Measurements from ENCODE around the gene HDLBP. TPM values are rescaled to one million over a fixed set of nuclear protein-coding genes. Genes with fewer than 3 reads are reported as not detected.

Gene HDLBP
- total RNA-seq, 2 donors from 2014 or later: 390 to 417 TPM

DNA sequence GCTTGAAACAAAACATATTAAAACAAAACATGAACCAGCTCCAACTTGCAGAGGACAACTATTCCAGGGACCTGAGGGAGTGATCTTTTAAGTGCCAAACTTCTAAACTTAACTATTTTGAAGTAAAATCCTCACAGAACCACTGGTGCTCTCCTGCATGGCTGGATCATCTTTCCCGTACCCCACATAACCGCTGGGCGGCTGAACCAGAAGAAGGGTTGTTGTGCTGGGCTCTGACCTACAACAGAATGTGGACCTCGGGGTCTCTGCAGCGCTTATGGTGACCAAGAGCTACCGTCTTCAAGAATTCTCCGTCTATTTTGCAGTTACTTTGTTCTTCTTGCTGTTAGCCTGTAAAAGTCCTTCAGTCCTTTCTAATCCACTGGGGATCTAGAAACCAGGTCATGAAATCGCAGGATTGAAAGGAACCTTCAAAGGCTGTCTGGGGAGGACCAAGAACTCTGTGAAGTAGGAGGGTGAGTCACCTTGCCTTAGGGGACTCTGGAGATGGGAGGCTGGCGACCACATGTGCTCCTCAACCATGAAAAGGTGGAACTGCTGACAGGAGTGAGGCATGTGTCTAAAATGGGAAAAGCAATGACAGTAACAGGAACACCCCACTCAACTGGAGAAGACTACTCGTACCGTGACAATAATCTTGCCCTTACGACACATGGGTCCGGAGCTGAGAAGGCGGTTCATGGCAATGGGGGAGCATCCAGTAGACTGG, 46.6 kb downstream of the HDLBP start:
- DNase-seq (no peak), ATAC-seq (no peak)
- intact Hi-C loops (cut with DNase I, micrococcal nuclease): no loop called here

DNA sequence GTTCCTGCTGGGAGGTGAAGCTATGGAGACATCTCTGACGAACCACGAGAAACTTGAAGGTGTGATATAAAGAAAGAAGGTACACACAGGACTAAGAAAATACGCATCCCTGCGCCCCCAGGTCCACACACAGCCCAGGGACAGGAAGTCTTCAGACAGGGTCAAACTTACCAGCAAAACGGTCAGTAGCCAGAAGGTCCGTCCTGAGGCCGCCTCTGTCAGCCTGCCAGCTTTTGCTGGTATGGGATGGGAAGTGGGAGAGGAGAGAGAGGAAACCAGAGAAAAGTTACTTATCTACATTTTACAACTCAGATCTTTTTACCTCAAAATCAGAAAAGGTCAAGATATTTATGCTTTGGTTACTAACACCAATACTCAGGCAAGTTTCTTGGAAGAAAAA, 47.2 kb downstream of the HDLBP start:
- intact Hi-C loops (cut with DNase I, micrococcal nuclease): no loop called here
- DNase-seq: no peak
- no peak for ATAC-seq

DNA sequence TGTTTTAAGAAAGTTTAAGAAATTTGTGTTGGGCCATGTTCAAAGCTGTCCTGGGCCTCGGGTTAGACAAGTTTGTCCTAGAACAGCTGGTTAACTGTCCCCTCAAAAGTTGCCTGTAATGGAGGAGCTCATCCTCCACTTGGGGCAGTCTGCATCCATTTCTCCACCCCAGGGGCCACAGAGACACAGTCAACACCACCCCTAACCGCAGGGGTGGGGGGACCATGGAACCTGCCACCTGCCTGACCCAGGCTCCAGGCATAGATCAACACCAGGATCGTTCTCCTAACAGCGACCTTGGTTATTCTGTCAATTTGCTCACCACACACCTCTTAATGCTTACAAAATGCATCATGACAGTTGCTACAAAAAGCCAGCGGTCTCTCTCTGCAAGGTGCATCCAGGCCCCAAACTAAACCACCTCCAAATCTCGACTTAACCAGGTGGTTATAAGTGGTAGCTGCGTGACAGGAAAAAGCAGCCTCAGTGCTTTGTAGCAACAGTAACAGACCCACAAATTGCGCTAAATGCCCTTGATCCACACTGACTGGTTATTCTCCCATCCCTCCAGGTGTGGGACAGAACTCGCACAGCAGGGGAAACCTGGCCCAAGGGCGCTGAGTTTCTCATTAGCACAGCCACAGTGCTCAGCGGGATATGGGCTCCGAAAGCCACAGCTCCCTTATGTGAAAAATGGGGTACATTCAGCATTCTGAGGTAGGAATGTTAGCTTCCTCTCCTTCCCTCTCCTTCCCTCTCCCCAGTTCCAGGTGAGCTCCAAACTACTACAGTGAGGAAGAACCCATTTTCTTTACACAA, 48.0 kb downstream of the HDLBP start:
- intact Hi-C loops (cut with DNase I, micrococcal nuclease): no loop called here
- no peak for DNase-seq
- no peak for ATAC-seq

DNA sequence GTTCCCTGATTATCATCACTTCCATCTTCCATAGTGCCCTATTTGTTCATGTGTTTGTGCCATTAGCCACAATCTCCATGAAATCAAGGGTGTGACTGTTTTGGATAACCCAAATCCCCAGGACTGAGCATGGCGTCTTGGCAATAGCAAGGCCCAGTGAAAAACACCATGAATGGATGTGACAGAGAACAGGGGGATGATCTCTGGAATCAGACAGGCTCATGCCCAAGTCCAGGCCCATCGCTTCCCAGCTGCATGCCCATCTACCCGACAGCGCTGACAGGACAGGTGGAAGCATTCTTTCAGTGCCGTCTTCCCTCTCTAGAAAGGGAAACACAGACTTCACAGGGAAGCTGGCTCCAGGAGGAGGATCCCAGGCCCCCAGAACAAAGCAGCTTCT, 50.0 kb downstream of the HDLBP start:
- intact Hi-C loops (cut with DNase I, micrococcal nuclease): no loop called here
- DNase-seq: no peak
- no peak for ATAC-seq

DNA sequence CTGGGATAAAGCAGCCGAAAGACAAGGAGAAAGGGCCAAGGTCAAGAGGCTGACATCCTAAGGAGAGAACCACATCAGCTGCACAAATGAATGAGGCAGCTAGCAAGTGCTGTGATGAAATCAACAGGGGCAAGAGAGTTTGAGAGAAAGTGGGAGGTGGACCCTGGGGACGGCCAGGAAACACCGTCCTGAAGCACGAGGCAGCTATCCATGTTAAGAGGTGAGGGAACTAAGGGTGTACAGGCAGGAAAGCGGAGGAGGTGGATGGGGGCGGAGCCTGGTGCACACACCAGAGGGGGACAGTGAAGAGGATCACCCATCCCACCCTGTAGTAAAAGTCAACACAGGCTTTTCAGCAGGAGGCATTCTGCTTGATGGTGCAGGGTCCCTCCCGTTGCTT, 52.4 kb downstream of the HDLBP start:
- intact Hi-C loops (cut with DNase I, micrococcal nuclease): no loop called here
- ATAC-seq (no peak), DNase-seq (no peak)

DNA sequence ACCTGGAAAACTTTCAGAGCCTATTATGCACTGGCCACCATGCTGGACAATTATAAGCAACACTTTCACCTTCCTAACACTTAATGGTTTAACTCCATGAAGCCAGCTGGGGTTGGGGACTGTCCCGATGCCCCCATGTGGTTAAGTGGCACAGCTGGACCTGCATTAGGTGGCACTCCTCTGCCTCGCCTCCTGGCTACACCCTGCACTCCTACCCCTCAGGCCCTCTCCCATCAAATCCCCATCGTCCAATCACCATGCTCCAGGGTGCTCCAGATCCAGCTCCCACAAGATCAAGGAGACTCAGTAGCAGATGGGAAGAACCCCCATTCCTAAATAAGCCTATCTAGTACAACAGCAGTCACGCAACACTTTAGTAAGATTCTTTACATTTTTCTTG, 53.8 kb downstream of the HDLBP start:
- ATAC-seq: no peak
- DNase-seq: no peak
- intact Hi-C loops (cut with DNase I, micrococcal nuclease): no loop called here

DNA sequence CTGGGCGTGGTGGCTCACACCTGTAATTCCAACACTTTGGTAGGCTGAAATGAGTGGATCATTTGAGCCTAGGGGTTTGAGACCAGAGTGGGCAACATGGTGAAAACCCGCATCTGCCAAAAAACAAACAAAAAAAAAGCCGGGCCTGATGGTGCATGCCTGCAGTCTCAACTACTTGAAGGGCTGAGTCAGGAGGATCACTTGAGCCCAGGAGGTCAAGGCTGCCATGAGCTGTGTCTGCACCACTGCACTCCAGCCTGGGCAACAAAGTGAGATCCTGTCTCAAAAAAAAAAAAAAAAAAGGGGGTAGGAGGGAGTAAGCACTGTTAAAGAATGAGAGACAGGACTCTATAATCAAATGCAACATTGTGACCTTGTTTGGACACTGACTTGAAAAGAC, 54.6 kb downstream of the HDLBP start:
- no peak for ATAC-seq
- DNase-seq: no peak
- intact Hi-C loops (cut with DNase I, micrococcal nuclease): no loop called here

DNA sequence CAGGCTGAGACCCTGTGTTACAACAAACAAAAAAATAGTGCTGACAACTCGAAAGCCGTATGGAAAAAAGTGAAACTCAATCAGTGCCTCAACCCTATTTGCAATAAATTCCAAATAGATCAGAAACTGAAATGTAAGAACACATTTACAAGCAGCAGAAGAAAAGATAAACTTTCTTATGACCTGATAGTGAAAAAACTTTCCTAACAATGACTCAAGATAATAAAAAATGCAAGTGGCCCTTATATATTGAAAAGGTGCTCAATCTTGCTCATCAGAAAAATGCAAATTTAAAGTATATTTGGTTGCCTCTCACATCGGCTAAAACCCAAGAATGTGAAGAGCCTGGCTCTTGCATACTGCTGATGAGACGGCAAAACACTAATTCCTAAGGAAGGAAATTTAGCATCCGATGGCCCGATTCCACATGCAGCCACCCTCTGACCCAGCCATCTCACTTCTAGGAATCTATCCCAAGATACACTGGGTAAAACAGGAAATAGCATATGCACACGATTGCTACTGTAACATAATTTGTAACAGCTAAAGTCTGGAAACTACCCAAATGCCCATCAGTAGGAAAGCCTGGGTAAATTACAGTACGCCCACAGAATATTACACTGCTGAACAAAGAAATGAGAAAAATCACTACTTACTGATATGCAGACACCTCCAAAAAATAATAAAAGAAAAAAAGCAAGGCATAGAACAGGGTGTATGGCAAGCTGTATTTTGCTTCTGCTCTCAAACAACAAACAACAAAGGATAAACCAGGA, 56.8 kb downstream of the HDLBP start:
- ATAC-seq (no peak), DNase-seq (no peak)
- intact Hi-C loops (cut with DNase I, micrococcal nuclease): no loop called here

DNA sequence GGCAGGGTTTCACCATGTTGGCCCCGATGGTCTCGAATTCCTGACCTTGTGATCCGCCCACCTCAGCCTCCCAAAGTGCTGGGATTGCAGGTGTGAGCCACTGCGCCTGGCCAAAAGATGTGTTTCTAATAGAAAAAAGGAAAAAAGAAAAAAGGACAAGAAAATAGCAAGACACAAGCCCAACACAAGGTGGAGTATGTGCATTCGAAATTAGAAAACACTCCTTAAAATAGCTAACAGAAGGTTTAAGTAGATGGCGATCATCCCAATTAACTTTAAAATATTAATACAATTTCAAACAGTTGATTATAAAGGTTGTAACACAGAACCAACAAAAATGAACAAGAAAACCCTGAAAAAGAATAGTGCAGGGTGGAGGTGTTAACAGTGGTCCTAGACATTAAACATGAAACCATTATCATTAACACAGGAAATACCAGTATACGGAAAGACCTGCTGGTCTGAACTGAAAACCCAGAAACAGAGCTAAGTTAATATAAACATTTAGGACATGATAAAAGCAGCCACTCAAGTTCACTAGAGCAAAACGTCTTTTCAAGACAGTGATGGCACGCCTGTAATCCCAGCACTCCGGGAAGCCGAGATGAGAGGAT, 57.9 kb downstream of the HDLBP start:
- intact Hi-C loops (cut with DNase I, micrococcal nuclease): no loop called here
- ATAC-seq (no peak), DNase-seq (no peak)

DNA sequence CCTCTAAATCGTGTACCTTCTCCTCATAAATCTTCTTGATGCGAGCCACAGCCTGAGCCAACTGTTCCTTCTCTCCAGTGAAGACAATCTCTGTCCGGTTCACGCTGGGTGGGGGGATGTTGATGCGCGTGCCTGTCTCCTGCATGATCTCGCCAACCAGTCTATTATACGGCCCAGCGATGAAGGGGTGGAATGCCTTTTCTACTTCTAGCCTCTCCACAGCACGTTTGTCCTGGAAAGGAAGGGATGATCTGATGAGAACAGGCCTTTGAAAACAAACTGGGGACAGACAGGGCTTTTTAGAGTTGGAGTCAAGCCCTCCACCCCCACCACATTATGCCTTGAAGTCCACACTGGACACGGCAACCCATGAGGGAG, 59.3 kb downstream of the HDLBP start:
- no peak for DNase-seq
- no peak for ATAC-seq
- intact Hi-C loops (cut with DNase I, micrococcal nuclease): no loop called here

DNA sequence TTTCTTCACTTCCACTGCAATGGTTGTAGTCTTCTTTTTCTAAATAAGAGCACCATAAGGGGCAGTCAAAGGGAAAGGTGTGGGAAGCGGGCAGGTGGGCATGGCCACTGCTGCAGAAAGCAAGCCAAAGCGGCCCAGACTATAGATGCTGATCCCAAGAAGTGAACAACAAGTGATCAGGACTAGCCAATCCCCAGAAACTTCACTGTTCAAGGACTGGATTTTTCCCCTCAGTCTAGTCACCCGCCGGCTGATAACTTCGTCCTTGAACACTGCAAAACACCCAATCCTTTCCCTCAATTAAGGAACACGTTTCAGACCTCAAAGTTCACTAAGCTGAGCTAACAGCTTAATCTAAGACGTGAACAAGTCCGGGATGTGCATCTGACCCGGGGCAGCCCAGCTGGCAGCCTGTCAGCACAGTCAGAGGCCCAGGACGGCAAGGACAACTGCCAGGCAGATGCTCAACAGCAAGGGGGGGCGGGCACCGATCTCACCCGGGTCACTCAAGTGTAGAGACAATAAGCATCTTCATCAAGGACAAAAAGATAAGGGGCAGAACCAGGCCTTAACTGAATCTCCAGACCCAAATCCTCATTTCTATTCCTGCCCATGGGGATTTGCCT, 59.8 kb downstream of the HDLBP start:
- DNase-seq (no peak), ATAC-seq (peak; percentile 20)
- intact Hi-C loops (cut with DNase I, micrococcal nuclease): no loop called here

DNA sequence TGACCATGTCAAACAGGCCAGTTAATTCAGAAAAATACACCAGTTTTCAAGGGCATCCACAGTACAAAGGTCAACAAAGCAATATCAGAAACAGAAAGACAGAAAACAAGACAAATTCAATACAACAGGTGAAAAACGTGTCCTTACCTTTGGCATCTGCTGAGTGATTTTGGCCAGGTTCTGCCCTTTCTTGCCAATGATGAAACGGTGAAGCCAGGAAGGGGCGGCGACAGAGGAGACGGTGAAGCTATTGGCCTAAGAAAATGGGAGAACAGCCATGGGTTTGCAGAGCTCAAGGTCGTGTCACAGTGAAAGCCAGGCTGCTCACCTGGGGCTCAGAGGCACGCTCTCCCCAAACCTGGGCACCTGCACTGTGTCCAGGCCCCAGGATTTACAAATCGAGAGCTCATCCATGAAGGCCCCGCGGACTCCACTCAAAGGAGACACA, 60.5 kb downstream of the HDLBP start:
- intact Hi-C loops (cut with DNase I, micrococcal nuclease): no loop called here
- DNase-seq (no peak), ATAC-seq (no peak)

DNA sequence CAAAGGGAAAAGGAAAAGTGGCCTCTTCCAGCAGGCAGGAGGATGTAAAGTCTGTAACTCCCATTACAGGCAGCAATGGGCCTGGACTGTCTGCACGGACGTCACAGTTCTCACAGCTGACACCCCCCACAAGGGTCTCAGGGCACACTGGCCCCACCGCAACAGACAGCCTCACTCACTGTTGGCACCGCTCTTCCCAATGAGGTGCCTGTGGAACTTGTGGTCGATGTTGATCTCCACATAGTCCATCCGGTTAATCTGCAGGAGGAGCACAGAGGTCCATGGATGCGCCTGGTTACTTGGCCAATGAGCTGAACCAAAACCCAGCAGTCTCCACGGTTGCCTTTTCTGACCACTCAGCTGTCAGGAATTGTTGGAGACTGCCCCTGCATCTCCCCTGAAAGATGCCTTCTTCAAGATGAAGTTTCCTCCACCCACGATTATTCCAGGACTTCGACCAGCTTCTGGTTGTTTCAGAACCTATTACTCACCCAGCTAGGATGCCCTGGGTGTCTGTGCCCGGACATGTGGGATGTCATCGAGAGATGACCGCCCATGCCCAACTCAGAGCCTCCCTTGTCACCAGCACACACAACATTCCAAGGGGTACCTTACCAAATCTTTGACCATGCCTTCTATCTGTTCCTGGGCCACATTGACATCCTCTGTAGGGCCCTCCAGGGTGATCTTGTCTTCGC, 62.5 kb downstream of the HDLBP start:
- ATAC-seq (no peak), DNase-seq (no peak)
- intact Hi-C loops (cut with DNase I, micrococcal nuclease): no loop called here

DNA sequence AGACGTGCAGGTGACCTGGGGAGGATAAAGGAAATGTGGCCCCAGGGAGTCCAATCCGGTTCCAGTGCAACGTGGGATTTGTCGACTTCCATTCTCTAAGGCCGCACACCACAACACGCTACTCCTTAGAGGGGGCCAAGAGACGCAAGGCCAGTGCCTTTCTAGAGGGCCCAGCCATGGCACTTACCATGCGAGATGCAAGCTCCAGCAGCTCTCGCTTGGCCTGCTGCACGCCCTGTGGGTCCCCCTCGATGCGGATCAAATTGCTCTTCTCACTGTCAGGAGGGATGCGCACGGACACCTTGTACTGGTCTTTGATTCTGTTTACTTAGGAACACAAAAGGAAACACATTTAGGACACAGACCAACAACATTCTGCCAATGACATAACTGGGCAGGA, 65.8 kb downstream of the HDLBP start:
- intact Hi-C loops (cut with DNase I, micrococcal nuclease): no loop called here
- ATAC-seq: no peak

DNA sequence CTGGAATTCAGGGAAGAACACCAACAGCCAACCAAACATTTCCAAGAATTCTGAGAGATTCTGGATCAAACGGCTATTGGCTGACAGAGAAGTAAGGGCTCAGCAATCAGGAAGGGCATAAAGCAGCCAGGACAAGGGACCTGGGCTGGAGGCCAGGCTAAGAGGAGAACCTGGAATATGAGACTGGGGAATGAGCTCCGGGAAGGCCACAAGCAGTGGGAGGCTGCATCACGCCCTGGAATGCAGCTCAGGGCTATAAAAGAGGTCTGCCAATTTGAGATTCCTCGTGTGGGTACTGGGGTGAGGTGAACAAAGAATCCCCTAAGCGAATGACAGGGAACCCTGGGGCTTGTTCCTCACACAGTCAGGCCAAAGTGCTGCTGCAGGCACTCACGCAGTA, 66.6 kb downstream of the HDLBP start:
- intact Hi-C loops (cut with DNase I, micrococcal nuclease): no loop called here
- DNase-seq: no peak
- no peak for ATAC-seq

More for the DNA sequence above, 65.8 kb downstream of the HDLBP start:
- DNase-seq: no peak

DNA sequence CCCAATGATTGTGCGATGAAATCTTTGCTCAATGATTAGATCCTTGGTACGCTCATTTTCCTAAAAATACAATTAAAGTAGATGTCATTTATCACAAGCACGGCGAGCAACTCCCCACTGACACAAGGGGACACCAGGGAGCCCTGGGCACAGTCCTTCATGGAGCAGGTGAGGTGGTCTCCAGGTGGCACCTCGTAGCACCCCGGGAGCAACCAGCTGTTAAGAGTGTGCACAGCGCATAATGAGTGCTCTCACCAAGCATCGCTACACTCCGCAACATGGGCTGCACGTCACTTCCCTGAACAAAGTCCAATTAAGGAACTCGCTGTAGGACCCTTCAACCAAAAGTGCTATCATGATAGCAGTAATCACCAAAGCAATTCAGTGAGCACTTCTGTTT, 67.2 kb downstream of the HDLBP start:
- ATAC-seq (no peak), DNase-seq (no peak)
- intact Hi-C loops (cut with DNase I, micrococcal nuclease): no loop called here

DNA sequence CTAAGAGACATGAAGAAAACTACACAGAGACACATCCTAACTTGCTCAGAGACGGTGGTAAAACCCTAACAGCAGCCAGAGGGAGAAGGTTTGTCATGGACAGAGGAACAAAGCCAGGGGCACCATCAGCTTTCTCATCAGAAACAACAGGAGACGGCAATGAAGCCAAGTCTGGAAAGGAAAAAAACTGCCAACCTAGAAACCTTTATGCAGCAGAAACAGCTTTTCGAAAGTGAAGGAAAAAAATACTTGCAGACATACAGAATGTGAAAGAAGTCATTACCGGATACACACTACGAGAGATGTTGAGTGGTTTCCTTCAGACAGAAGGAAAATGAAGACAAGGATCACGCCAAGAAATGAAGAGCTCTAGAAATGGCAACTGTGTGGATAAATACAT, 71.1 kb downstream of the HDLBP start:
- ATAC-seq: no peak
- no peak for DNase-seq
- intact Hi-C loops (cut with DNase I, micrococcal nuclease): no loop called here

DNA sequence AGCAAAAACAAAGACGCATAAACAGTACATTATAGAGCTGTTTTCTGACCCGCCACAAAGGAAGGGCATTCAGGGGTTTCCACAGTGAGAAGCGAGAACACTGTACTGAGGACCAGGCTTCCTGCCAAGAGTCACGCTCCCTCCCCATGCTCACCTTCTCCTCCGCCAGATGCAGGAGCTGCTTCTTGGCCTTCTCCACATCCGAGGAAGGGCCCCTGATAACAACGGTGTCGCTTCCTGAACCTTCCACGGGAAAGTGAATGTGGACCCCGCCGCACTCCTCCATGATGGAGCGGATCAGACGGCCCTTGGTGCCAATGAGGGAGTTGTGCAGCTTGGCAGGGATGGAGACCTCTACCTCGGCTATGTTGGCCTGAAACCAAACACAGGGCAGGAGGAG, 73.2 kb downstream of the HDLBP start:
- ATAC-seq (no peak), DNase-seq (no peak)
- intact Hi-C loops (cut with DNase I, micrococcal nuclease): no loop called here
